ENCODE data around the gene RNF212B. TPM values are rescaled to one million over a fixed set of nuclear protein-coding genes. Genes with fewer than 3 reads are reported as not detected.

Gene RNF212B
- total and polyA plus RNA-seq, 2 of the 13 experiments (the other 11 are each of a cell fraction or from before 2014, with no cell fraction given) = 0.05 TPM; not detected in 1

- TF ChIP-seq U2AF2 (IDR thresholded peaks at IDR 0.05; ENCODE audit: low read depth, low read length) (peak; percentile 80; the same call in 1 of the 2 replicates), FOXA3 (CRISPR knock-in tag; IDR thresholded peaks at IDR 0.05) (peak; percentile 23; the same call in 1 of the 2 replicates), ATM (IDR thresholded peaks at IDR 0.05; ENCODE audit: borderline replicate concordance) (peak; percentile 96), RBFOX2 (IDR thresholded peaks at IDR 0.05; ENCODE audit: low read depth, low read length) (peak; percentile 37; the same call in 1 of the 2 replicates), ZNF12 (CRISPR knock-in tag; IDR thresholded peaks at IDR 0.05) (peak; percentile 90), ZNF331 (CRISPR knock-in tag; IDR thresholded peaks at IDR 0.05) (peak; percentile 42; the same call in 1 of the 2 replicates), POLR2A (IDR thresholded peaks at IDR 0.05; ENCODE audit: insufficient read depth in 1 of 2, low read depth in 2 of 2, low read length in 2 of 2) (peak in 1 of 2 experiments; percentile 32; a peak in 1 of 4 replicates), FOXK2 (IDR thresholded peaks at IDR 0.05) (0 out of 2 replicates have a peak, but pooled peaks have one; percentile 26), HOXA3 (CRISPR knock-in tag; IDR thresholded peaks at IDR 0.05) (no peak; the same call in 1 of the 2 replicates), ZBTB21 (CRISPR knock-in tag; IDR thresholded peaks at IDR 0.05) (no peak), POLR2G (IDR thresholded peaks at IDR 0.05; ENCODE audit: low read depth, low read length) (0 out of 2 replicates have a peak, but pooled peaks have one; percentile 23), MTF1 (CRISPR knock-in tag; IDR thresholded peaks at IDR 0.05) (no peak), KAT7 (CRISPR knock-in tag; IDR thresholded peaks at IDR 0.05; ENCODE audit: borderline replicate concordance) (0 out of 2 replicates have a peak, but pooled peaks have one; percentile 42), RBM22 (optimal IDR thresholded peaks at IDR 0.05; ENCODE audit: low read length) (peak; percentile 8), THAP11 (CRISPR knock-in tag; IDR thresholded peaks at IDR 0.05) (0 out of 2 replicates have a peak, but pooled peaks have one; percentile 17)
- TF ChIP-seq, protein P1, sequence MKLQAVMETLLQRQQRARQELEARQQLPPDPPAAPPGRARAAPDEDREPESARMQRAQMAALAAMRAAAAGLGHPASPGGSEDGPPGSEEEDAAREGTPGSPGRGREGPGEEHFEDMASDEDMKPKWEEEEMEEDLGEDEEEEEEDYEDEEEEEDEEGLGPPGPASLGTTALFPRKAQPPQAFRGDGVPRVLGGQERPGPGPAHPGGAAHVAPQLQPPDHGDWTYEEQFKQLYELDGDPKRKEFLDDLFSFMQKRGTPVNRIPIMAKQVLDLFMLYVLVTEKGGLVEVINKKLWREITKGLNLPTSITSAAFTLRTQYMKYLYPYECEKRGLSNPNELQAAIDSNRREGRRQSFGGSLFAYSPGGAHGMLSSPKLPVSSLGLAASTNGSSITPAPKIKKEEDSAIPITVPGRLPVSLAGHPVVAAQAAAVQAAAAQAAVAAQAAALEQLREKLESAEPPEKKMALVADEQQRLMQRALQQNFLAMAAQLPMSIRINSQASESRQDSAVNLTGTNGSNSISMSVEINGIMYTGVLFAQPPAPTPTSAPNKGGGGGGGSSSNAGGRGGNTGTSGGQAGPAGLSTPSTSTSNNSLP (IDR thresholded peaks at IDR 0.05; ENCODE audit: low read depth, low read length) = no peak
- TF ChIP-seq, protein P2, sequence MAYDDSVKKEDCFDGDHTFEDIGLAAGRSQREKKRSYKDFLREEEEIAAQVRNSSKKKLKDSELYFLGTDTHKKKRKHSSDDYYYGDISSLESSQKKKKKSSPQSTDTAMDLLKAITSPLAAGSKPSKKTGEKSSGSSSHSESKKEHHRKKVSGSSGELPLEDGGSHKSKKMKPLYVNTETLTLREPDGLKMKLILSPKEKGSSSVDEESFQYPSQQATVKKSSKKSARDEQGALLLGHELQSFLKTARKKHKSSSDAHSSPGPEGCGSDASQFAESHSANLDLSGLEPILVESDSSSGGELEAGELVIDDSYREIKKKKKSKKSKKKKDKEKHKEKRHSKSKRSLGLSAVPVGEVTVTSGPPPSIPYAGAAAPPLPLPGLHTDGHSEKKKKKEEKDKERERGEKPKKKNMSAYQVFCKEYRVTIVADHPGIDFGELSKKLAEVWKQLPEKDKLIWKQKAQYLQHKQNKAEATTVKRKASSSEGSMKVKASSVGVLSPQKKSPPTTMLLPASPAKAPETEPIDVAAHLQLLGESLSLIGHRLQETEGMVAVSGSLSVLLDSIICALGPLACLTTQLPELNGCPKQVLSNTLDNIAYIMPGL (CRISPR knock-in tag; IDR thresholded peaks at IDR 0.05; ENCODE audit: borderline replicate concordance in 1 of 2, low read depth in 1 of 2) = peak; percentile 71 to 84; a peak in 3 of 4 replicates
- TF ChIP-seq, protein P3, sequence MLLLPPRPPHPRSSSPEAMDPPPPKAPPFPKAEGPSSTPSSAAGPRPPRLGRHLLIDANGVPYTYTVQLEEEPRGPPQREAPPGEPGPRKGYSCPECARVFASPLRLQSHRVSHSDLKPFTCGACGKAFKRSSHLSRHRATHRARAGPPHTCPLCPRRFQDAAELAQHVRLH (CRISPR knock-in tag; IDR thresholded peaks at IDR 0.05; ENCODE audit: borderline replicate concordance, low read depth) = peak; percentile 16; the same call in 1 of the 2 replicates
- TF ChIP-seq, protein P4, sequence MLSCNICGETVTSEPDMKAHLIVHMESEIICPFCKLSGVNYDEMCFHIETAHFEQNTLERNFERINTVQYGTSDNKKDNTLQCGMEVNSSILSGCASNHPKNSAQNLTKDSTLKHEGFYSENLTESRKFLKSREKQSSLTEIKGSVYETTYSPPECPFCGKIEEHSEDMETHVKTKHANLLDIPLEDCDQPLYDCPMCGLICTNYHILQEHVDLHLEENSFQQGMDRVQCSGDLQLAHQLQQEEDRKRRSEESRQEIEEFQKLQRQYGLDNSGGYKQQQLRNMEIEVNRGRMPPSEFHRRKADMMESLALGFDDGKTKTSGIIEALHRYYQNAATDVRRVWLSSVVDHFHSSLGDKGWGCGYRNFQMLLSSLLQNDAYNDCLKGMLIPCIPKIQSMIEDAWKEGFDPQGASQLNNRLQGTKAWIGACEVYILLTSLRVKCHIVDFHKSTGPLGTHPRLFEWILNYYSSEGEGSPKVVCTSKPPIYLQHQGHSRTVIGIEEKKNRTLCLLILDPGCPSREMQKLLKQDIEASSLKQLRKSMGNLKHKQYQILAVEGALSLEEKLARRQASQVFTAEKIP (CRISPR knock-in tag; IDR thresholded peaks at IDR 0.05; ENCODE audit: borderline replicate concordance) = no peak
- TF ChIP-seq, protein P5, sequence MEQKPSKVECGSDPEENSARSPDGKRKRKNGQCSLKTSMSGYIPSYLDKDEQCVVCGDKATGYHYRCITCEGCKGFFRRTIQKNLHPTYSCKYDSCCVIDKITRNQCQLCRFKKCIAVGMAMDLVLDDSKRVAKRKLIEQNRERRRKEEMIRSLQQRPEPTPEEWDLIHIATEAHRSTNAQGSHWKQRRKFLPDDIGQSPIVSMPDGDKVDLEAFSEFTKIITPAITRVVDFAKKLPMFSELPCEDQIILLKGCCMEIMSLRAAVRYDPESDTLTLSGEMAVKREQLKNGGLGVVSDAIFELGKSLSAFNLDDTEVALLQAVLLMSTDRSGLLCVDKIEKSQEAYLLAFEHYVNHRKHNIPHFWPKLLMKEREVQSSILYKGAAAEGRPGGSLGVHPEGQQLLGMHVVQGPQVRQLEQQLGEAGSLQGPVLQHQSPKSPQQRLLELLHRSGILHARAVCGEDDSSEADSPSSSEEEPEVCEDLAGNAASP (CRISPR knock-in tag; IDR thresholded peaks at IDR 0.05; ENCODE audit: borderline replicate concordance) = 0 out of 2 replicates have a peak, but pooled peaks have one; percentile 42
- TF ChIP-seq, protein P6, sequence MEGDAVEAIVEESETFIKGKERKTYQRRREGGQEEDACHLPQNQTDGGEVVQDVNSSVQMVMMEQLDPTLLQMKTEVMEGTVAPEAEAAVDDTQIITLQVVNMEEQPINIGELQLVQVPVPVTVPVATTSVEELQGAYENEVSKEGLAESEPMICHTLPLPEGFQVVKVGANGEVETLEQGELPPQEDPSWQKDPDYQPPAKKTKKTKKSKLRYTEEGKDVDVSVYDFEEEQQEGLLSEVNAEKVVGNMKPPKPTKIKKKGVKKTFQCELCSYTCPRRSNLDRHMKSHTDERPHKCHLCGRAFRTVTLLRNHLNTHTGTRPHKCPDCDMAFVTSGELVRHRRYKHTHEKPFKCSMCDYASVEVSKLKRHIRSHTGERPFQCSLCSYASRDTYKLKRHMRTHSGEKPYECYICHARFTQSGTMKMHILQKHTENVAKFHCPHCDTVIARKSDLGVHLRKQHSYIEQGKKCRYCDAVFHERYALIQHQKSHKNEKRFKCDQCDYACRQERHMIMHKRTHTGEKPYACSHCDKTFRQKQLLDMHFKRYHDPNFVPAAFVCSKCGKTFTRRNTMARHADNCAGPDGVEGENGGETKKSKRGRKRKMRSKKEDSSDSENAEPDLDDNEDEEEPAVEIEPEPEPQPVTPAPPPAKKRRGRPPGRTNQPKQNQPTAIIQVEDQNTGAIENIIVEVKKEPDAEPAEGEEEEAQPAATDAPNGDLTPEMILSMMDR (CRISPR knock-in tag; IDR thresholded peaks at IDR 0.05) = peak; percentile 67
These were observed 61.6 kb downstream of the RNF212B start (continued) for GRCh38 chr14:23299211-23299957.

Data from HepG2 (cell line).